OCI-M2 (cell line): Measurements from ENCODE around the gene COLEC12.

Experiments used
- DNase-seq: peaks from one replicate; lab custom pipeline; 2025; ENCODE audit not compliant: unreplicated experiment; lab: John Stamatoyannopoulos, UW

Gene COLEC12

DNA sequence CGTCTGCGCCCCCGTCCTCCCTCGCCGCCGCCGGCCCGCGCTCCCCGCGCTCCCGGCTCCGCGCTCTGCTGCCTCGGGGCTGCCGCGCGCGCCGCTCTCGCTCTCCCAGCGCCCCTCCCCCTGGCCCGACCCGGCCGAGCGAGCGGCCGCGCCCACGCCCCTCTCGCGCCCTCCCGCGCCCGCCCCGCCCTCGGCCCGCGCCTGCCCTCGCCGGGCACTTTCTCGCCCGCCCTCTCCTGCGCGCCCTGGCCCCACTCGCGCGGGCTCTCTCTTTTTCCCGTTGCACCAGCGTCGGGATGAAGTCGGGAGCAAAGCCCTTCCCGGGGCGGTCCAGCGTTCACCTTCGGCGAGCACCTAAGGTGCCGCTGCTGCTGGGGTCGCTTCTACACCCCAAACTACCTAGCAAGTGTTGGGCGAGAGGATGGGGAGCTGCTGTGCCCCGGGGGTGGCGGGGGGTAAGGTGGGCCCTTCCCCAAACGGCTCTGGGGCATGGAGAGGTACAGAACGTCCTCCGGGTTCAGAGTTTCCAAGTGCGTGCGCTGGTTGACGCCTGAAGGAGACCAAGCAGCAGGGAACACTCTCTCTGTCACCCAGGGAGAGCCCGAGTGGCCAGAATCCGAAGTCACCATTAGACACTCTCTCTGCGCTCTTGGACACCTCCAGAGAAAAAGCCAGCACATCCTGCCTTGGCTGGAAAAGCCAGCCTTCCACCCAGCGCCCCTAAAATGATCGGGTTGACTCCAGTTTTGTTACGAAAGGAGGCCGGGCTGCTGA lies at the start of gene COLEC12:
TSS of gene COLEC12 (minus strand) at position 70 of the 774 bp plus-strand sequence. CDS start 187 bp downstream, outside the sequence.
- no peak for DNase-seq

DNA sequence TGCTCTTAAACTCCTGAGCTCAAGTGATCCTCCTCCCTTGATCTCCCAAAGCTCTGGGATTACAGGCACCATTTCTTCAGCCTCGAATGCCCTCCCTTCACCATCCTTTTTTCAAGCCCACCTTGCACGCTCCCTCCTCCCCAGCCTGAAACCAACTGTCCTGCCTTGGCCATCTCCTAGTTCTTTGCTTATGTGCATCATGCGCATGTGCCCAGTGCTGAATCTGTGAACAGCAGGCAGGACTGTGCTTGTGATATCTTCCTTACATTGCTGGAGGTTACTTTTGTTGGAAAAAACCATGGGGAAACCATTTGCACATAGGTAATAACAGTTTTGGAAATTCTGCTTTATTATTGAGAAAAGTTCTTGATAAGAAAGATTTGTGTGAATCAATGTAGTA lies 49.5 kb upstream of the COLEC12 start:
- DNase-seq = no peak

DNA sequence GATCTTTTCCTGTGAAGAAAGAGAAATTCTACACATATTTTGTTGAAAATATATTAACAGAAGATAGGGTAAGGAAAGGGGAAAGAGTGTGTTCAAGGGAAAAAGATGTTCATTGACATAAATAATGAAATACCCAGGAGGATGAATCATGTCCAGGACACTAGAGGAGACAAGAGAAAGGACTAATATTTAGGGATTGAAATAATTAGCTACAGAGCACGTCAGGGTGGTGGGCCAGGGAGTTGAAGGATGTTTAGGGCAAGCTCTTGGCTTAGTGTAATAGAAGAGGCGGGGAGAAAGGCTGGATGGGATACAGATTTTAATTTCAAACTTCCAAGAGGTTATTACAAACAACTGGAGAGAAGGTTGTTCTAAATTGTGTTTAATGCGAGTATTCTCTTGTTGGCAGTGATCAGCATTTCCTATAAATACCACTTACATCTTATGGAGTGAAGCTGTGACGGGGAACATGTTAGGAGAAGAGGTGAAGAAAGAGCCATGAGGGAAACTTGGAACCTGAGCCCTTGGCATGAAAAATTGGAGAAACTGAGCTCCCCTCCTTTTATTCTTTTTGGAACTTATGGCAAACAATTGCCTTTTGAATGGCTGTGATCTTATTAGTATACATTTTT lies 43.1 kb upstream of the COLEC12 start:
- DNase-seq = no peak

DNA sequence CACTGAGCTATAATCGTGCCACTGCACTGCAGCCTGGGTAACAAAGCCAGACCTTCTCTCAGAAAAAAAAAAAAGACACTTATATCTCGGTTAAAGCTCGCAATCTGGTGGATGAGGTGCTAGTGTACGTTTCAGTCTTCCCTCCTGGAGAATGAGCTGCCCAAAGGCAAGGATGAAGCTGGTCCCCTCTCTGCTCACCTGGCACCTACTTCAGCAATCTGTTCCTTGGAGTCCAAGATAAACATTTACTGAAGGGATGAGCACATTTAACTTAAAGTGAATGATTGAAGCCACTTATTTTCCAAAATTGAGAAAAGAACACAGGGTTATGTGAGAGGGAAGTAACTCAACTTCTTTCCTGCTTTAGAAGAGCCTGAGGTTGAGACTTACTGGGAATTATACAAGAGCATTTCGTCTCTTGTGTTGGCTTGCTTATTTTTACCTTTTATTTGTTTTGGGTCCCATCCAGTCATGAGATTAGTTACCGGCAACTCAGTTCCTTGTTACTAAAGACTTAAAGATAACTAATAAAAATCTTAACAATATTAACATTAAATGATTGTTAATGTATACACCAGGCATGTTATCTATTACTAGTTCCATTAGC lies 33.6 kb upstream of the COLEC12 start:
- no peak for DNase-seq

DNA sequence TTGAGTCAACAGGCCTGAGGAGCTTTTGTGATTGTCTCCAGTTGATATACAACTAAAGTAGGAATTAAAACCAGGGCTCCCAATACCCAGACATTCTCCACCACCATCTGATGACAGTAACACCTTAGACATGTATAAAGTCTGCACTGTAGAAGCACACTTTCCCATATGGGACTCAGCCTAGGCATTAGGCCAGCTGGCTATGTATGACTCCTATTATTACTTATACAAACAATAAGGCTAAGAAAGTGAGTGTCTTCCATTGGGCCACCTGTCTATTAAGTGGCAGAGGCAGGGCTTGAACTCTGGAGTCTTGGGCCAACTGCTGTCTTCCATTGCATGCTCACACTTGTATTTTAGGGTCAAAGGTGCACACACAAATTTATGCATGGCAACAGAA lies 32.1 kb upstream of the COLEC12 start:
- DNase-seq = no peak

DNA sequence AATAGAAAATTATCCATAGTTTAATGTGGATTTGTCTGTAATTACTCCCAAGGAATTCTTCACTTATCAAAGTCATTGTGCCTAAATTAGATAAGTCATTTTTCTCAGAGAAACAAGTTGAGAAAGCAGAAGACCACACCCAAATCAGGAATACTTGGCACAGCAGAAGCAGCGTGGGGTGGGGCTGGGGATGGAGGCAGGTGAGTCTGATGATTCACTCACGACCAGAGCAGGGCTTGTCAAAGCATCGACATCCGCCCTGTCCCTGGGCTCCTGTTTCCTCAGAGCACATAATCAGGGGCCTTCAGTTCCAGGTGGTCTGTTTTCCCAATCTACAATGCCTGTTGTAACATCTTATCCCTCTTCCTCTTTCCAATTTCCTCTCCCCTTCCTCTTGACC lies 31.5 kb upstream of the COLEC12 start:
- no peak for DNase-seq

DNA sequence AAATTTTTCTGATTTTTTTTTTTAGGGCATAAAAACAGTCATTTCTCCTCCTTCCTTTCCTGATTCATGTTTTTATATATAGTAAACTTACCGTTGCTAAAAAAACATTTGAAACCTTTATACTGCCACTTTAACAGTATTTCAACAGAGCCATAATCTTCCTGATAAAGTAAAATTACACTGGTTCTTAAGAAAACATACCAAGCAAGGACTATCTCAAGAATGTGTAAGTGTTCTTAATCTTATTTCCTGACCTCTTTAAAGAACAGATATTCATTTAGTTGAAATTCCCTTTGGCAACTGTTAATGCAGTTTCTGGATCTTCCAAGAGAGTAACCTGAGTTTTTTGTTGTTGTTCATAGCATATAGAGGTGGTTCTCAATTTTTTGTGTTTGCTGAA lies 26.6 kb upstream of the COLEC12 start:
- no peak for DNase-seq

DNA sequence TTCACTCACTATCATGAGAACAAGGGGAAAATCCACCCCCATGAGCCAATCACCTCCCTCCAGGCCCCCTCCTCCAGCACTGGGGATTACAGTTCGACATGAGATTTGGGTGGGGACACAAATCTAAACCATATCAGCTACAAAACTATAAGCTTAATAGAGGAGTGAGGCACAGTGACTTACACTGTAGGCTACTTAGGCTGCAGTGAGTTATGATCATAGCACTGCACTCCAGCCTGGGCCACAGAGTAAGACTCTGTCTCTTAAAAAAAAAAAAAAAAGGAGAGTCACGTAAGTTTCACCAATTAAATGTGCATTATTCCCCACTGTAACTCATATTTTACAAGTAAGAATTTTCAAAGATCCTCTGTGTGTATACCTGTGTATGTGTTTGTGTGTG lies 26.2 kb upstream of the COLEC12 start:
- DNase-seq = no peak

DNA sequence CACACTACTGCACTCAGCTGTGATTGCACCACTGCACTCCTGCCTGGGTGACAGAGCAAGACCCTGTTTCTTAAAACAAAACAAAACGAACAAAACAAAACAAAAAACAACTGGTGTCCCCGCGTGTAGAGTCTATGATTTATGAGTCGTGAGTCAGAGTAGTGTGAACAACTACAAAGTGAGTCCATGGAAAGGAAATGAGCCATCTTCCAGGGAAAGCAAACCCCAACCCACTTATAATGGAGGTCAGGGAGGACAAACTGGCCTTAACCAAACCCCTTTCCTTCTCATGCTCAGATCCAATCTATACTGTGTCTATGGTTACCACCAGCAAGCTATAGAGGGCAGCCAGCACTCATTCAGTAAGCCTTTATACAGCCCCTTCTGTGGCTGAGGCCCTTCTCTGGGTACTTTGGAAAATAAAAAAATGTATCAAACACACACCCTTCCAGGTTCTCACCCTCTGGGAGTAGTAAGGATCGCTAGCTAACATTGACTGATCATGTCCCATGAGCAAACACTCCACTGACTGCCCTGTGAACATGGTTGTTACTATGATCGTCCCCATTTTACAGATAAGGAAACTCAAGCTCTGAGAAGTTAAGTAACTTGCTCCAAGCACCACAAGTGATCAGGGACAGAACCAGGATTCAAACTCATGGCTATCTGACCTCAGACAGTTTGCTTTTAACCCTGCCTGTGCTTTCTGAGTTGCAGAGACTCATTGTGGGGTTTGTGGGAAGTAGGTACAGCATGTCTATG lies 24.7 kb upstream of the COLEC12 start:
- no peak for DNase-seq

DNA sequence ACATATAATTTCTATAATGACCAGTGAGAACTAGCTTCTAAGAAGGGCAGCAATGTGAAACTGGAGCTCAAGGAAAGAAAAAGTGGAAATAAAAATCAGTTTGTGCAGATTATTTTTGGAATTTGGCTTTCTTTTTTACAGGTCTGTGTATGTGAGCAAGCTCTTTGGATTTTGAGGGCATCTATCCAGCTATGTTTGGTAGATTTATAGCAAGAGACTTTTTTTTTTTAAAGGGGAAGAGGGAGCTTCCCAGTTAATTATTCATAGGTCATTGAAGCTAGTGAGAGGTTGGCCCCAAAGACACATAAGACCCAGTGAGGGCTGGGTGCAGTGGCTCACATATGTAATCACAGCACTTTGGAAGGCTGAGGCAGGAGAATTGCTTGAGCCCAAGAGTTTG lies 24.0 kb upstream of the COLEC12 start:
- no peak for DNase-seq

DNA sequence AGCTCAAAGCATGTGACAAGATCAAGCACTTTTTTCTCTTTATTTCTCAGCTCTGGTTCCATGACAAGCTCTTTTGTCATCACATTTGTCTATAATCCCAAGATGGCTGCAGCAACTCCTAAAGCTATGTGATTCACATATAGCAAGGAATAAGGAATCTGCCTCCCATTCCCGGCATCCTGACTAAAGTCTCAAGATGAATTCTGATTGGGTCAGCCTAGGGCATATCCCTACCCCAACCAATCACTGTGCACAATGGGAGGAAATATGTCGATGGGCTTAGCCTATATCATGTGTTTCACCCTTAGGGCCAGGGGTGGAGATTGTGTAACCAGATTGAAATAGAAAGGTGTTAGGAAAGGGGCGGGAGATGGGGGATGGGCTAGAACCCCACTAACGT lies 23.1 kb upstream of the COLEC12 start:
- no peak for DNase-seq

DNA sequence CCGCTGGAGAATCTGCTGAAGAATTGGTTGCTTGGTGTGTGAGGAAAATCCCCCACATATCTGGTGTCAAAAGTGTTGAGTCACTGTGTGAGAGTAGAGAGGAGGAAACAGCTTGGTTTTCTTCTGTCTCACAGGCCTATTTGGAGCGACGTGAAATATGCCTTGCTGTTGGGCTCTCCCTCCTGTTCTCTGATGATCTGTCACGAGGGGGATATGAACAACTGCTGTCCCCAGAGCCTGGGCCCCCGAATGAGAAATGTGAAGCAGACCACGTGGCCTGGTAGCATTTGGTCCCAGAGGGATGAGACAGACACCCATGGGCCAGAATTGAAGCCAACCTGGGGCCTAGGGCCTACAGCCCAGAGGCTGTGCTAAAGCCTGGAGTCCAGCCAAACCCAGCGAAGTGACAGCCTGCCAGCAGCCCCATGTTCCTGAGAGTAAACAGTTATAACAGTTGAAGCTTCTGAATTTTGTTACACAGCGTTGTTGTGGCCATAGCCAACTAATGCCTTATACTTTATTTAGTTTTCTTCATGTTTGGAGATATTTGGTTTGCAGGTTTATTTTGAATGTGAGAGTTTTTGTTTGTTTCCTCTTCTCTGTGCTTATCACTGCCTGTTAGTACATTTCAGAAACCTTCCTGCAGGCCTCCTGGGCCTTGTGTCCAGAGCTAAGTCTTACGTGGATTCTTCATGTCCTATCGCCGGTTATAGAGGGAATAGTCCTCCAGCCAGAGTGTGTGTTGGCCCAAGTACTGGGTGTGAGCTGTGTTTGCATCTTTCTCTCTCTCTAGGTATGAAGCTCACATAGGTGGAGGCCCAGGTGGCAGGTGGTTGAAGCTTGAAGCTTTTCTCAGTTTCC lies 18.7 kb upstream of the COLEC12 start:
- DNase-seq = no peak

DNA sequence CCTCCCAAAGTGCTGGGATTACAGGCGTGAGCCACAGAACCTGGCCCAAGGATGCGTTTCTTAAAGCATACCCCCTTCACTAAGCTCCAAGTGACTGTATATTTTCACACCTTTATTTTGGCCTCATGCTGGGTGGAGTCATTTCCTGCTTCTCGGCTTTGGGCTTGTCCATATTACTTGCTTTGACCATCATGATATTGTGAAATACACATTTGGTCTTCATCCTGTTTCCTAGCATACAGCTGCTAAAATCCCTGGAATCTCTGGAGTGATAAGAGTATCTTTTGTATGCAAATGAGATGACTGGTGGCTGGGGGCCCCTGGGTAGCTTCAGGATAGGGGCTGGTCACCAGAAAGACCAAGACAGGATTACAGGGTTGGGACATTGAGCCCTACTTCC lies 17.6 kb upstream of the COLEC12 start:
- DNase-seq = no peak

DNA sequence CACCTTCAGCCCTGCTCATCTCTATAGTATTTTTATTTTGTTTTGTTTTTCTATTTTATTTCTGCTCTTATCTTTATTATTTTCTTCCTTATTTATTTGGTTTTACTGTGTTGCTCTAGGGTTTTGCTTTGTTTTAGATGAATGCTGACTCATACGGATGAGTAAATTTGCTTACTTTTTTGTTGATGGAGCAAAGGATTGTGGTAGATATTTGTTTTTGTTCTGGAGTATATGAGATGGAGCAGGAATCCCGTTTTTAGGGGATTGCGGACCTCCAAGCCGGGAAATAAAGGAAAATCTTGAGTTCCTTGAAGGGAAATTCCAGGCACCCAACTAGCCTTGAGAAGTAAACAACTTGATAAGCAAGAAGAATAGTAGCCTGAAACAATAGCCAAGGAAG lies 15.3 kb upstream of the COLEC12 start:
- DNase-seq = no peak

DNA sequence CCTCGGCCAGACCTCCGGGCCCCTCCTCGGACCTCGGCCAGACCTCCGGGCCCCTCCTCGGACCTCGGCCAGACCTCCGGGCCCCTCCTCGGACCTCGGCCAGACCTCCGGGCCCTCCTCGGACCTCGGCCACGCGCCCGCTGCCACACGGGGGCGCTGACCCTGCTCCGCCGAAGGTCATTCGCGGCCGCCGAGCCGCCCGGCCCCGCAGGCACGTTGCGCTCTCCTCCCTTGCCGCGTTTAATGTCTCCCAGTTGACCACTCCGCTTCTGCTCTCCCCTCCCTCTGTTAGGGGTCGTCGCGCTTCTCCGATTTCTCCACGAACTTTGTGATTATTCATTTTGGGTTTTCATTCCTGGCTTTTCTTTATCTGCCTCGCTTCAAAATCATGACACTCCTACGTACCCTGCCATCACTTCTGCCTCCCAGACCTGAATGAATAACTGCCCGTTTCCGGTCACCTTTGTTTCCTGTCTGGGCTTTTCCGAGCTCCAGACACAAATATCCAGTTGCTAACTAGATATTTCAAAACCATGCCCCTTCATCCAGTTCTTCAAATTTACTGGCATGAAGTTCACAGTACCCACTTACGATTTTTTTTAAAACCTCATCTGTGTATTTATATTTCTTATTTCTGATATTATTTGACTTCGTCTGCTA lies 14.8 kb upstream of the COLEC12 start:
- DNase-seq = no peak

DNA sequence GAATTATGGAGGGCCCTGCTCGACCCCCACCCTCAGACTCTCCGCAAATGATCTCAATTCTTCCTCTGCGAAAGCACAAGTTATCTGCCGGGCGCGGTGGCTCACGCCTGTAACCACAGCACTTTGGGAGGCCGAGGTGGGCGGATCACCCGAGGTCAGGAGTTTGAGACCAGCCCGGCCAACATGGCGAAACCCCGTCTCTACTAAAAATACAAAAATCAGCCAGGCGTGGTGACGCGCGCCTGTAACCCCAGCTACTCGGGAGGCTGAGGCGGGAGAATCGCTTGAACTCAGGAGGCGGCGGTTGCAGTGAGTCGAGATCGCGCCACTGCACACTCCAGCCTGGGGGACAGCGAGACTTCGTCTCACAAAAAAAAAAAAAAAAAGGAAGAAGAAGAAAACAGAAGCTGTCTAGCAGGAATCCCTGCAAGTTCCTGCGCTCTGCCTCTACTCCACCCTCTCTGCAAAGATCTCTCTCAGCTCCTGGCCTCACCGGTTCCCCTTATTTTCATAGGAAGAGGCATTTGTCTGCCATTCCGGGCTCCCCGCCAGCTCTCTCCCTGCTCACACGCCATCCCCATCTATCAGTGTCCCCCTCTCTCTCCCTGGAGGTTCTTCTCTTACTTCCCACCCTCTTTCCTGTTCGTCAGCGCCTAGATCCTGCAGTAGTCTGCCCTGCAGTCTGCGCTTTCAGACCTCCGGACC lies 13.5 kb upstream of the COLEC12 start:
- no peak for DNase-seq

DNA sequence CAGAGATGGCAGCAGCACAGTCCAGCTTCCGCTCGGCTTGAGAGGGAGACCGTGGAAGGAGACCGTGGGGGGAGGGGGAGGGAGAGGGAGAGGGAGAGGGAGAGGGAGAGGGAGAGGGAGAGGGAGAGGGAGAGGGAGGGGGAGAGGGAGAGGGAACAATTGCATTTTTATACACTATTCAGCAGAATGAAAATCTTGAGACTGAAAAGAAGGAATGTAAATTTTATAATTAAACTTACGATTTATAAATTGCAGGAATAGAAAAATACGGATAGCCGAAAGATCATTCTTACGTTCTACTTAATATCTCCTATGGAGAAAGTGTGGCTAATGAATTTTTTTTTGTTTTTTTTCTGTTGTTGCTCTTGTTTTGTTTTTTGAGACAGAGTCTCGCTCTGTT lies 12.5 kb upstream of the COLEC12 start:
- DNase-seq = no peak

DNA sequence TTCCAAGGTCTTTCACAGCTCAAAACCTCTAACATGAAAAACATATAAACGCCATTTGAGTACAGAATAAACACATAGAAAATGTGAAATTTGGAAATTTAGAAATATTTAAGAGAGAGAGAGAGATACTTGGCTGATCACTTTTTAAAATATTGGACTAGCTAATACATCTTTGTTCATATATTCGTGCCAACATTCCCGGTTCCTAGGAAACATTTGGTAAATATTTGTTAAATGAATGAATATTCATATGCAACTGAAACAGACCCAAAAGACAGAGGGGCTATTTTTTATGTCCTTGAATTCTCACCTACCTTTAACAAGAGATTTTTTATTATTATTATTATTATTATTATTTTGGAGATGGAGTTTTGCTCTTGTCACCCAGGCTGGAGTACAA lies 8.3 kb upstream of the COLEC12 start:
- DNase-seq = no peak

DNA sequence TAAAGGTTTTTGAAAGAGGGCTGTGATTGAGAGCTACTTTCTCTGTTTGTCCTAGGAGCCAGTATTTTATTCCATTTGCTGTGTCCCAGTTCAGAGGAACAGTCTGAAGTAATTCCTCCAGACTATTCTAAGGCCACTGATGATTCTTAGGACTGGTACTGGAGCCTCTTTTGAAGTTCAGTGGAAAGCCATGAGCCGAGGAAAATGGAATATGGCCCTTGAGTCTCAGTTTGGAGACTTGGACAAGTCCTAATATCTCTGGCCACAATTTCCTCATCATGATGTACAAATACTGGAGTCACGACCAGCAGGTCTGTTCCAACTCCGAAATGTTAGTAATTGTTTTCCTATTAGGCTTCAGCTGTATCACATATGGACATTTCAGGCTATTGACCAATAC lies 7.1 kb upstream of the COLEC12 start:
- no peak for DNase-seq

DNA sequence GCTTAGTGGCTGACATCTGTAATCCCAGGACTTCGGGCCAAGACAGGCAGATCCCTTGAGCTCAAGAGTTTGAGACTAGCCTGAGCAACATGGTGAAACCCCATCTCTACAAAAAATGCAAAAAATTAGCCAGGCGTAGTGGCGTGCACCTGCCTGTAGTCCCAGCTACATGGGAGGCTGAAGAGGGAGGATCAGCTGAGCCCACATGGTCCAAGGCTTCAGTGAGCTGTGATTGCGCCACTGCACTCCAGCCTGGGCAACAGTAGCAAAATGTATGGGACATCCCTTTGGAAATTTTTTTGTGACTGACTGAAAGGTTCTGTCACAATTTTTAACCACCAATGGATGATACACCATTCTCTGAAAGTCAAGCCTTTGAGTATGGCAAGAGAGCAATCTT lies 6.3 kb upstream of the COLEC12 start:
- DNase-seq = no peak
